SH-SY5Y (cell line): Measurements from ENCODE around the gene CXCL9.

Experiments used
- GATA2 ChIP-seq: IDR thresholded peaks from 2 replicates; pipeline ENCODE4 v1.6.1; 2011; ENCODE audit warnings: mild to moderate bottlenecking, low read depth, low read length
- GATA3 ChIP-seq: IDR thresholded peaks from 2 replicates; pipeline ENCODE4 v1.6.1; 2011; ENCODE audit warnings: low read depth, mild to moderate bottlenecking, low read length, moderate library complexity

- TF ChIP-seq GATA2 (no peak), GATA3 (no peak)
These were observed 22.2 kb downstream of the CXCL9 start for GRCh38 chr4:75985116-75985515.
